AG04449 (cell line): ENCODE data around the gene RAN.

Experiments used
- CTCF ChIA-PET: fragments of 350-600 bp; formaldehyde crosslinking; extraction: SDS; loops from one replicate; lab custom pipeline; 2021; ENCODE audit warnings: antibody characterized with exemption; lab: Yijun Ruan, JAX
- POLR2A ChIA-PET: fragments of 400-600, 350-600 bp; formaldehyde crosslinking; extraction: SDS; loops from one replicate; lab custom pipeline; 2020; ENCODE audit warnings: antibody characterized with exemption, inconsistent platforms; lab: Yijun Ruan, JAX
- DNase-seq: peaks from one replicate; pipeline ENCODE4 v3.0.0-alpha.2; 2010; ENCODE audit warnings: low read depth, low spot score
- H3K4me3 ChIP-seq: 2 replicates; pipeline ENCODE4 v1.5.1; 2011; ENCODE audit warnings: low read depth, mild to moderate bottlenecking, control low read depth, low read length
- TF ChIP-seq, protein P1 (sequence below): IDR thresholded peaks from one replicate; pipeline ENCODE4 v1.5.1; 2011; ENCODE audit warnings: mild to moderate bottlenecking, moderate library complexity, low read length, control low read depth, inconsistent platforms; ENCODE audit not compliant: insufficient read depth; ENCODE audit errors: missing control alignments

The RAN gene

DNA sequence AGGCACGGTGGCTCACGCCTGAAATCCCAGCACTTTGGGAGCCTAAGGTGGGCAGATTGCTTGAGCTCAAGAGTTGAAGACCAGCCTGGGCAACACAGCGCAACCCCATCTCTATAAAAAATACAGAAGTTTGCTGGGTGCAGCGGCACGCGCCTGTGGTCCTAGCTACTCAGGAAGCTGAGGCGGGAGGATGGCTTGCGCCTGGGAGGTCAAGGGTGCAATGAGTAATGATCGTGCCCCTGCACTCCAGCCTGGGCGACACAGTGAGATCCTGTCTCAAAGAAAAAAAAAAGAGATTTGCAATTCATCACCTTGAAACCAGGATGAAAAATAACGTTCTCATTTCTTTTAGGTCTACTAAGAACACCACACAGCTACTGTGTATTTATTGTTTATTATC, 36.9 kb upstream of the RAN start:
- TF ChIP-seq, protein P1, sequence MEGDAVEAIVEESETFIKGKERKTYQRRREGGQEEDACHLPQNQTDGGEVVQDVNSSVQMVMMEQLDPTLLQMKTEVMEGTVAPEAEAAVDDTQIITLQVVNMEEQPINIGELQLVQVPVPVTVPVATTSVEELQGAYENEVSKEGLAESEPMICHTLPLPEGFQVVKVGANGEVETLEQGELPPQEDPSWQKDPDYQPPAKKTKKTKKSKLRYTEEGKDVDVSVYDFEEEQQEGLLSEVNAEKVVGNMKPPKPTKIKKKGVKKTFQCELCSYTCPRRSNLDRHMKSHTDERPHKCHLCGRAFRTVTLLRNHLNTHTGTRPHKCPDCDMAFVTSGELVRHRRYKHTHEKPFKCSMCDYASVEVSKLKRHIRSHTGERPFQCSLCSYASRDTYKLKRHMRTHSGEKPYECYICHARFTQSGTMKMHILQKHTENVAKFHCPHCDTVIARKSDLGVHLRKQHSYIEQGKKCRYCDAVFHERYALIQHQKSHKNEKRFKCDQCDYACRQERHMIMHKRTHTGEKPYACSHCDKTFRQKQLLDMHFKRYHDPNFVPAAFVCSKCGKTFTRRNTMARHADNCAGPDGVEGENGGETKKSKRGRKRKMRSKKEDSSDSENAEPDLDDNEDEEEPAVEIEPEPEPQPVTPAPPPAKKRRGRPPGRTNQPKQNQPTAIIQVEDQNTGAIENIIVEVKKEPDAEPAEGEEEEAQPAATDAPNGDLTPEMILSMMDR: no peak
- ChIA-PET CTCF (interaction anchor here (0.9 to 6.7 kb wide), 3 partner anchors 9 to 36 kb away, joined by 3 to 63 read pairs (median 3); no protein-coding TSS in a partner anchor), POLR2A (no interaction called here)

DNA sequence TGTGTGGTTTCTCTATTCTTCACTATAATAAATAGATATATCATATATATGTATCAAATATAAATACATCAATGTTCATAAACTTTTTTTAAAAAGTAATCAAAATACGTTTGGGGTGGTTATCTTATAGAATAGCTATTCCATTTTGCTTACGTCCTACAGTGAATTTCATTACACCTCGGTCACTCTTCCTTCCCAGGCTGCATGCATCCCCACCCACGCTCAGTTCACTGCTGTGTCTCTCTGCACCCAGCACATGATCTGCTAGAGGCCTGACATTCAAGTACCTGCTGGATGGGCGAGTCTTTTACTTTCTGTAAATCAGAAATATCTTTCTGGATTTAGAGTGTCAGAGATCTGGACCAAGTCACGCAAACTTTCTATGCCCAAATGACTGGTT, 36.4 kb upstream of the RAN start:
- TF ChIP-seq, protein P1: no peak
- ChIA-PET POLR2A (no interaction called here), CTCF (interaction anchor here (0.9 to 6.7 kb wide), 2 partner anchors 9 to 18 kb away, joined by 3 to 63 read pairs; no protein-coding TSS in a partner anchor)
- H3K4me3 ChIP-seq: no peak overlapping the region
- DNase-seq: no peak

More for the DNA sequence above, 36.9 kb upstream of the RAN start:
- DNase-seq: no peak
- H3K4me3 ChIP-seq: no peak overlapping the region

DNA sequence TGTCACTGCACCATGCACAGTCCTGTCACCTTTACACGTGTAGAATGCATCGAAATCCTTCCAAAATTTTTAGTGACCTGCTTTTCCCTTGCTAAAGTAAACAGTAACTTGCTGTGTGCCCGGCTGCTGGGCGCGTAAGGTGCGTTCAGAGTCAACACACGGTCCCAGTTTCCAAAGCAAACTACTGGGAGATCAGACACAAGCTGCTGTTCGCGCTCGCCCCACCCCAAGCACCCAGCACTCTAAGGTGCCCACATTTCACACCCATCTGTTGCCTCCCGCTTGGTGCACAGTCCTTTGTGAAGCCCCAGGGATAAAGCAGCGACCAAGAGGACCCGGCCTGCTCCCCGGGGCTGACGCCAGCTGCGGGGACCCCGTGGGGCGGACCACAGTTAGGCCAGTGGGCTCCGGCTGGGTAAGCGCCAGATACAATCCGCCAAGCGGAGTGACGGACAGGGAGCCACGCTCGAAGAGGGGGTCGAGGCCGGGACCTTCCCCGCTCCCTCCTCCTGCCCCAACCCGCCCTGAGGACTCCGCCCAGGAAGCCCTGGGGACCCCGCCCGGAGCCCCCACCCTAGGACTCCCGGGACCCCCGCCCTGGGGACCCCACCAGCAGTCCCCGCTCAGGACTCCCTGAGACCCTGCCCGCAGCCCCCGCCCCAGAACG, 33.4 kb upstream of the RAN start:
- DNase-seq: no peak
- CTCF ChIA-PET: interaction anchor here (1.6 to 6.7 kb wide), 3 partner anchors 7 to 18 kb away, joined by 8 to 63 read pairs (median 9); no protein-coding TSS in a partner anchor

DNA sequence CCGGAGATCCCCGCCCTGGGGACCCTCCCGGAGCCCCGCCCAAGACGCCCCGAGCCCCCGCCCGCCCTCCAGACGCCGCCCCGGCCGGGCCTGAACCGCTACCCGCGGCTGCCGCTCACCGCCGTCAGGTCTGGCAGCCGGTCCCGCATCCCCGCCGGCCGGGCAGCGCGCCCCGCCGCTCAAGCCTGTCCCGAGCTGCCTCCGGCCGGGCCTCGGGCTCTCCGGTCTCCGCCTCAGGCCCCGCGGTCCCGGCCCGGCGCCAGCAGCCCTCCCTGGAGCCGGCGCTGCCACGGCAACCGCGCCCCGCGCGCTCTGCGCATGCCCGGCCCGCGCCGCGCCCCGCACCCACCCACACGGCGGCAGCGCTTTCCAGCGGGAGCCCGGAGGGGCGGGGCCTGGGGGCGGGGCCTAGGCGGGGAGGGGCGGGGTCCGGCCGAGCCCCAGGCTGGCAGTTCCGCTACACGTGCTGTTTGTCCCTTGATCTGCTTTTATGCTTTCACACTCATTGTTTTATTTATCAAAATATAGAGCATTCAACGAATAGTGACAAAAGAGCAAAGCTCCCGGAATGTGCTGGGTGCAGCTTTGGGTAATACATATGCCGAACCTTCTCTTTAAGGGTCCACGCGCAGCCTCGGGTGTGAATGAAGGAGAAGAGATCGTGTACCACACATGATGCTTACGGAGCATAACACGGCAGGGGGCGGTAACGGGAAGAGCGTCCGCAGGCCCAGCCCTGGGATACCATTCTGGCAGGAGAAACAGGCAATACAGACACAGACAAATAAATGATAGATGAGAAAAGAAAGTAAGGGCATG, 32.7 kb upstream of the RAN start, which contains the start of gene STX2:
Gene STX2 (minus strand): TSS at position 300 of the 819 bp plus-strand sequence. CDS start 151 bp downstream, at position 149.
- TF ChIP-seq, protein P1: peak; percentile 51
- H3K4me3 ChIP-seq: peak within 1 kb of the TSS; percentile 74
- no peak for DNase-seq
- POLR2A ChIA-PET: no interaction called here
- CTCF ChIA-PET: interaction anchor here (1.3 to 6.7 kb wide), 4 partner anchors 8 to 31 kb away, joined by 6 to 63 read pairs (median 8); no protein-coding TSS in a partner anchor

More for the DNA sequence above, 33.4 kb upstream of the RAN start:
- peak overlapping the region; percentile 74 for H3K4me3 ChIP-seq
- POLR2A ChIA-PET: no interaction called here
- TF ChIP-seq, protein P1: no peak

DNA sequence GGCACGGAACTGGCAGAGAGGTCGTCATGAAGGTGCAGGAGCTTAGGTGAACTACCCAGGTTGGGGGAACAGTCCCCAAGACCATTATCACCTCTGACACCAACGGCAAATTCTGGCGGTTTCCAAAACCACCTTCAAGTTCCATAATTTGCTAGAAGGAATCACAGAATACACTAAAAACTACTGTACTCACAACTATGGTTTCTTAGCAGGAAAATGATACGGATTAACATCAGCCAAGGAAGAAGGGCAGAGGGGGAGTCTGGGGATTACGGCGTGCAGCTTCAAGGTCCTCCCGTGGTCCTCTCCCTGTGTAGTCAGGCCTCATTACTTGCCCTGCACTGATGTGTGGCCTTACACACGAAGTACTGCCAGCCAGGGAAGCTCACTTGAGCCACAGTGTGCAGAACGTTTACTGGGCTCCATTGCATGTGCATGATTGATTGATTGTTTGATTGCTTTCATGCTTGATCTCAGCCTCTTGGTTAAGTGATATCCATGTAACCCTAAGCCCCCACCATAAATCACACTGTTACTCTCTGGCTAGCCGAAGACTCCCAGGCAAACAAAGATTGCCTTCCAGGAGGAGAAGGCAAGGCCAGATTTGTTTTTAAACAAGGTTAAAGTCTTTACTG, 32.0 kb upstream of the RAN start:
- ChIA-PET CTCF (interaction anchor here (1.3 to 6.7 kb wide), 4 partner anchors 9 to 30 kb away, joined by 6 to 63 read pairs (median 8); no protein-coding TSS in a partner anchor), POLR2A (no interaction called here)
- TF ChIP-seq, protein P1: no peak
- peak overlapping the region; percentile 48 for H3K4me3 ChIP-seq
- no peak for DNase-seq
